ENCODE measurements around the gene UVSSA.

Gene UVSSA

GRCh38 chr4:1378559-1379231, 31.7 kb downstream of the UVSSA start:
- H3K9ac ChIP-seq (ENCODE audit: low read length): no peak overlapping the region
- H3K27me3 ChIP-seq (ENCODE audit: control insufficient read depth in 1 of 2, insufficient read depth in 2 of 2, low read length in 2 of 2): no peaks in the 10 kb centered on the region
- no peak overlapping the region for H3K27ac ChIP-seq (ENCODE audit: low read depth, low read length)
- H3K36me3 ChIP-seq (ENCODE audit: insufficient read depth, low read length): peaks cover 6% of the 10 kb centered on the region
- no peaks in the 10 kb centered on the region for H3K4me1 ChIP-seq (ENCODE audit: insufficient read depth, low read length)
- no peaks in the 10 kb centered on the region for H3K9me3 ChIP-seq (ENCODE audit: low read length)
- no peak overlapping the region for H3K4me3 ChIP-seq (ENCODE audit: low read depth in 1 of 2, low read length in 2 of 2)

DNA sequence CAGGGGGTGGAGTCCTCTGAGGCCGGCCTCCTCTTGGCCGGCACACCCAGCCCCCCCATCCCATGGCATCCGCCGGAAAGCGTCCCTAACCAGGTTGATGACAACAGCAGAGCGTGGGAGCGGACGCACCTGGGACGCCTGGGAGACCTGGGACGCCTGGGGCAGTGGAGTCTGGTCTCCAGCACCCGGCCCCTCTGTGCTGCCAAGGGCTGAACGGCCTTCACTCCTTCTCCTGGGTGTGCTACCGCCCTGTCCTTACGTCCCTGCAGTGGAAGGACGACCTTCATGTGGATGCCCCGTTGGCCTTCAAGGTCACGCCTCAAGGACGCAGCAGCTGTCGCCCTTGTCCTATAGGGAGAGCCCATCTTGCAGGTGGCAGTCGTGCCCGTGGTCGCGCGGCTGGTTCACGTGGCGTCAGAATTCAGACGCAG, 32.4 kb downstream of the UVSSA start:
- H3K9ac ChIP-seq (ENCODE audit: low read length): no peak overlapping the region
- H3K4me1 ChIP-seq (ENCODE audit: insufficient read depth, low read length): no peaks in the 10 kb centered on the region
- no peak overlapping the region for H3K4me3 ChIP-seq (ENCODE audit: low read depth in 1 of 2, low read length in 2 of 2)
- H3K9me3 ChIP-seq (ENCODE audit: low read length): no peaks in the 10 kb centered on the region
- peaks cover 6% of the 10 kb centered on the region for H3K36me3 ChIP-seq (ENCODE audit: insufficient read depth, low read length)
- H3K27ac ChIP-seq (ENCODE audit: low read depth, low read length): no peak overlapping the region
- H3K27me3 ChIP-seq (ENCODE audit: control insufficient read depth in 1 of 2, insufficient read depth in 2 of 2, low read length in 2 of 2): no peaks in the 10 kb centered on the region

- no peaks in the 10 kb centered on the region for H3K4me1 ChIP-seq (ENCODE audit: insufficient read depth, low read length)
- no peak overlapping the region for H3K9ac ChIP-seq (ENCODE audit: low read length)
- no peaks in the 10 kb centered on the region for H3K9me3 ChIP-seq (ENCODE audit: low read length)
- peaks cover 6% of the 10 kb centered on the region for H3K36me3 ChIP-seq (ENCODE audit: insufficient read depth, low read length)
- no peak overlapping the region for H3K4me3 ChIP-seq (ENCODE audit: low read depth in 1 of 2, low read length in 2 of 2)
- H3K27ac ChIP-seq (ENCODE audit: low read depth, low read length): no peak overlapping the region
- H3K27me3 ChIP-seq (ENCODE audit: control insufficient read depth in 1 of 2, insufficient read depth in 2 of 2, low read length in 2 of 2): no peaks in the 10 kb centered on the region
Observed at GRCh38 chr4:1379801-1380331, 32.9 kb downstream of the UVSSA start.

- Histone ChIP-seq H3K36me3 (ENCODE audit: insufficient read depth, low read length) (peaks cover 3% of the 10 kb centered on the region), H3K4me1 (ENCODE audit: insufficient read depth, low read length) (no peaks in the 10 kb centered on the region), H3K4me3 (ENCODE audit: low read depth in 1 of 2, low read length in 2 of 2) (no peak overlapping the region), H3K9me3 (ENCODE audit: low read length) (no peaks in the 10 kb centered on the region), H3K27me3 (ENCODE audit: control insufficient read depth in 1 of 2, insufficient read depth in 2 of 2, low read length in 2 of 2) (no peaks in the 10 kb centered on the region), H3K27ac (ENCODE audit: low read depth, low read length) (no peak overlapping the region), H3K9ac (ENCODE audit: low read length) (no peak overlapping the region)
Observed at GRCh38 chr4:1380368-1381151, 33.6 kb downstream of the UVSSA start.

- Histone ChIP-seq H3K4me1 (ENCODE audit: insufficient read depth, low read length) (no peaks in the 10 kb centered on the region), H3K27me3 (ENCODE audit: control insufficient read depth in 1 of 2, insufficient read depth in 2 of 2, low read length in 2 of 2) (no peaks in the 10 kb centered on the region), H3K36me3 (ENCODE audit: insufficient read depth, low read length) (peaks cover 4% of the 10 kb centered on the region), H3K9ac (ENCODE audit: low read length) (no peak overlapping the region), H3K4me3 (ENCODE audit: low read depth in 1 of 2, low read length in 2 of 2) (no peak overlapping the region), H3K27ac (ENCODE audit: low read depth, low read length) (no peak overlapping the region), H3K9me3 (ENCODE audit: low read length) (no peaks in the 10 kb centered on the region)
Observed at GRCh38 chr4:1381181-1381621, 34.2 kb downstream of the UVSSA start.

DNA sequence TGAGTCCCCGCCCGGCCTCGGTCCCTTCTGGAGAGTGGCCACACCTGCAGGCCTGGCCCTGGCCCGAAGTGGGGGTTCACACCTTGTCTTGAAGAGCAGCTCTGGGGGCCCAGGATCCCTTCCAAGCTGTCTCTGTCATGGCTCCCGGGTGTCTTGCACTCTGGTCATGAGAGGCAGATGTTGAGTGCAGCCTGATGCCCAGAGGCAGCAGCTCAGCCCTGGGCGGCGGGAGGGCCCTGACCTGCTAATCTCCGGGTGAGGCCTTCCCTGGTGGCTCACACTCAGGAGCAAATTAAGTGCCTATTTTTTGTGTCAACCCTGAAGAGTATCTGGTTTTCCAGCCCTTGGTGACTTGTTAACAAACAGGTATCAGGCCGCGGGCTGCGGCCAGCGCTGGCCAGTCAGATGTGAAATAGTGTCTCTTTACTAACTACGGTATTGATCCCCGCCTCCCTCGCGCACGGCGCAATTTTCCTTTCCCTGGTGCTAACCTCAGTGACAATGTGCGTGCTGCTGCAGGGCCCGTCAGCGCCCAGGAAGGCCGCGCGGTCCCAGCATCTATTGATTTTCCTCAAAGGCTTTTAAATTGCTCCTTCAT, 35.0 kb downstream of the UVSSA start:
- Histone ChIP-seq H3K36me3 (ENCODE audit: insufficient read depth, low read length) (peaks cover 7% of the 10 kb centered on the region), H3K27ac (ENCODE audit: low read depth, low read length) (no peak overlapping the region), H3K9ac (ENCODE audit: low read length) (no peak overlapping the region), H3K4me1 (ENCODE audit: insufficient read depth, low read length) (no peaks in the 10 kb centered on the region), H3K27me3 (ENCODE audit: control insufficient read depth in 1 of 2, insufficient read depth in 2 of 2, low read length in 2 of 2) (no peaks in the 10 kb centered on the region), H3K4me3 (ENCODE audit: low read depth in 1 of 2, low read length in 2 of 2) (no peak overlapping the region), H3K9me3 (ENCODE audit: low read length) (no peaks in the 10 kb centered on the region)

DNA sequence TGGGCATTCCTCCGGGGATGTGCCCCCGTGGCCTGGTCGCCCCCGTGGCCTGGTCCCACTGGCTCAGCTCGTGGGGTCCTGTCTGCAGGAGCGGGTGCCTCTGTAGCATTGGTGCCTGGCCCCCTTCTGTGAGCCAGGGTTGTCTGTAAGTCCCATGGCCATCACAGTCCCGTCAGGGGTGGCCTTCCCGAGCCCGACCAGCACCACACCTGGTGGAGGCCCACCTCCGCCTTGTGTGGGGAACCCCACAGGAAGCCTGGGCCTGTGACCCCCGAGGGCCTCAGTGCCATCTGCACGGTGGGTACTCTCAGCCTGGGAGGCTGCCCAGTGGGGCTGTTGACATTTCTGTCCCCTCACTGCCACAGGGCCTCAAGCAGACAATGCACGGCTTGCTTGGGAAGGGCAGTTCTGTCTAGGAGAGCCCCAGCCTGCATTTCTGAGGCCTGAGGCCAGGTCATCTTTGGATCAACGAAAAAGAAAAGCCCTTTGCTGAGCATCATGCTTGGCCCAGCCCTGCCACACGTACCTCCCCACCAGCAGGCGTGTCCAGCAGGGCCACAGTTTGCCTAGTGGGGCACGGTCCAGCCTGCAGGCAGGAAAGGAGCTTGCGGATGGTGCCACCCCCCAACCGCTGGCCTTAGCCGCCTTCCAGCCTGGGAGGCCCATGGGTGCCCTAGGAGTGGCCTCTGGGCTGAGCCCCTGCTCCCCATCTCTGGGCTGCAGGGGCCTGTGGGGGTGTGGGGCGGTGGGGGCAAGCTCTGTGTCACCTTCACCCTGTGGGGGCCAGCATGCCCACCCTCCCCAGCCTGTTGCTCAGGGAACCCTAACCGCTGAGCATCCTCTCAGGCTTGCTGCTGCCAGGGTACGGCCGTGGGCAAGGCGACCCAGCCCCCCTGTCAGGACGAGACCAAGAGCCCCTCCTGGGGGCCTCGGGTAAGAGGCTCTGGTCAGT, 36.0 kb downstream of the UVSSA start:
- Histone ChIP-seq H3K9ac (ENCODE audit: low read length) (no peak overlapping the region), H3K27ac (ENCODE audit: low read depth, low read length) (no peak overlapping the region), H3K4me3 (ENCODE audit: low read depth in 1 of 2, low read length in 2 of 2) (no peak overlapping the region), H3K4me1 (ENCODE audit: insufficient read depth, low read length) (no peaks in the 10 kb centered on the region), H3K36me3 (ENCODE audit: insufficient read depth, low read length) (peaks cover 7% of the 10 kb centered on the region), H3K9me3 (ENCODE audit: low read length) (no peaks in the 10 kb centered on the region), H3K27me3 (ENCODE audit: control insufficient read depth in 1 of 2, insufficient read depth in 2 of 2, low read length in 2 of 2) (no peaks in the 10 kb centered on the region)

DNA sequence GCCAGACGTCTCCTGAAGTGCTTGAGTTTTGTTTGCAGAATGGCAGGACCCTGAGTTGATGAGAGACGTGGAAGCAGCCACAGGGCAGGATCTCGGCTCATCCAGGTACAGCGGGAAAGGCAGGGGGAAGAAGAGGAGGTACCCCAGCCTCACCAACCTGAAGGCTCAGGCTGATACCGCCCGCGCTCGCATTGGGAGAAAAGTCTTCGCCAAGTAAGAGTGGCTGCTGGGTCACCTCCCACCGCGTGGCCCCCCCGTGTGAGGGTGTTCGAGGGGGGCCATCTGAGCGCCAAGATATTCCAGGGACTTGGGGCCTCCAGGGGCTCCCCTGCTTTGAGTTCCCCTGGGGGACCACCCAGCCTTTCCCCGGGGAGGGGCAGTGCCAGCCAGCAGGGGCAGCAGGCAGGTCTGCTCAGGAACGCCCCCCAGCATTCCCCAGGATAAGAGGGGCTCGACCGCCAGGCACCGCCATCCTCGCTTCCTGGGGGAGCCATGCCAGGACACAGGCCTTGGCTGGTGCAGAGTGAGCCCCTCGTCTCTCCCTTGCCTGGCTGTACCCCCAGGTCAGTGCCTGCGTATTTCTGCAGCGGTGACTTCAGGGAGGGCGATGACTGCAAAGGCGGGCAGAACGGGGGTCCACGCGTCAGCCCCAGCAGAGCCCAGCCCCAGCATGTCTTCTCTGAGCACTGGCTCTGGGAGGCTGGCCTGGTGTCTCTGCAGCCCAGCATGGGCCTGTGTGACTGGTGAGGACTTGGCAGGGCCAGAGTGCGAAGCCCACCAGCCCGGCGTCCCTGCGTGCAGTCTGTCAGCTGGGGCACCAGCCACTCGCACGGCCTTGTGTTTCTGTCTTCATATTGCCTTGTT, 37.0 kb downstream of the UVSSA start:
- Histone ChIP-seq H3K9ac (ENCODE audit: low read length) (no peak overlapping the region), H3K9me3 (ENCODE audit: low read length) (no peaks in the 10 kb centered on the region), H3K27me3 (ENCODE audit: control insufficient read depth in 1 of 2, insufficient read depth in 2 of 2, low read length in 2 of 2) (no peaks in the 10 kb centered on the region), H3K36me3 (ENCODE audit: insufficient read depth, low read length) (peaks cover 7% of the 10 kb centered on the region), H3K4me3 (ENCODE audit: low read depth in 1 of 2, low read length in 2 of 2) (no peak overlapping the region), H3K27ac (ENCODE audit: low read depth, low read length) (no peak overlapping the region), H3K4me1 (ENCODE audit: insufficient read depth, low read length) (no peaks in the 10 kb centered on the region)

DNA sequence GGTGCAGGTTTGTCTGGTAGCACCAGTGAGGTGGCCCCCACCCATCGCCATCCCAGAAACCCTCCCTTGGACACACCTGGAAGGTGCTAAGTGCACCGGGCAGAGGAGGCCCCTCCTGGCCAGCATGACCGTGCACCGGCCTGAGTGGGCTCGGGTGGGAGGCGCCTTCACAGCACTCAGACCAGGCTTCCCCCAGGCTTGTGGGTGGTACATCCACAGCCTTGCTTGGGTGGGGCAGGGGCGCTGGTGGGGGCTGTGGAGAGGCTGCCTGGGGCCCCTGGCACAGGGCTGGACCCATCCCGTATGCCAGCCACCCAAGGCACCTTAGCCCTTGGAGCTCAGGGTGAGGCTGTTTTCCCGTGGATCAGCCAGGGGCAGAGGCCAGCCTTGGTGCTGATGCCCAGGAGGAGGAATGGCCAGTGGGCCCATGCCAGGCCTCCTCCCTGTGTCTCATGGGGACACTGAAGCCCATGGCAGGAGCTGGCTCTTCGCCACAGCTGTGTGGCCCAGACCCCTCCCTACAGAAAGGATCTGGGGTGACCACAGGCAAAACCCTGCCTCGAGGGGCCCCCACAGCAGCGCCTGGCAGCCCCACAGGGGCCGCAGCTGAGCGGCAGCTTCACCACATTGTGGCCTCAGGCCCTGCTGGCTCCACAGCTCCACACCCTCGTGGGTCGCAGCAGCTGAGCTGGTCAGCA, 37.8 kb downstream of the UVSSA start:
- Histone ChIP-seq H3K9ac (ENCODE audit: low read length) (no peak overlapping the region), H3K4me1 (ENCODE audit: insufficient read depth, low read length) (no peaks in the 10 kb centered on the region), H3K36me3 (ENCODE audit: insufficient read depth, low read length) (peaks cover 7% of the 10 kb centered on the region), H3K27me3 (ENCODE audit: control insufficient read depth in 1 of 2, insufficient read depth in 2 of 2, low read length in 2 of 2) (no peaks in the 10 kb centered on the region), H3K4me3 (ENCODE audit: low read depth in 1 of 2, low read length in 2 of 2) (no peak overlapping the region), H3K27ac (ENCODE audit: low read depth, low read length) (no peak overlapping the region), H3K9me3 (ENCODE audit: low read length) (no peaks in the 10 kb centered on the region)
